ENCODE data around the gene P4HA3.

The P4HA3 gene

GRCh38 chr11:74318241-74318932 is 6.9 kb upstream of the P4HA3 start:
- DNase-seq (ENCODE audit: low read depth in 3 of 3) = no peak

DNA sequence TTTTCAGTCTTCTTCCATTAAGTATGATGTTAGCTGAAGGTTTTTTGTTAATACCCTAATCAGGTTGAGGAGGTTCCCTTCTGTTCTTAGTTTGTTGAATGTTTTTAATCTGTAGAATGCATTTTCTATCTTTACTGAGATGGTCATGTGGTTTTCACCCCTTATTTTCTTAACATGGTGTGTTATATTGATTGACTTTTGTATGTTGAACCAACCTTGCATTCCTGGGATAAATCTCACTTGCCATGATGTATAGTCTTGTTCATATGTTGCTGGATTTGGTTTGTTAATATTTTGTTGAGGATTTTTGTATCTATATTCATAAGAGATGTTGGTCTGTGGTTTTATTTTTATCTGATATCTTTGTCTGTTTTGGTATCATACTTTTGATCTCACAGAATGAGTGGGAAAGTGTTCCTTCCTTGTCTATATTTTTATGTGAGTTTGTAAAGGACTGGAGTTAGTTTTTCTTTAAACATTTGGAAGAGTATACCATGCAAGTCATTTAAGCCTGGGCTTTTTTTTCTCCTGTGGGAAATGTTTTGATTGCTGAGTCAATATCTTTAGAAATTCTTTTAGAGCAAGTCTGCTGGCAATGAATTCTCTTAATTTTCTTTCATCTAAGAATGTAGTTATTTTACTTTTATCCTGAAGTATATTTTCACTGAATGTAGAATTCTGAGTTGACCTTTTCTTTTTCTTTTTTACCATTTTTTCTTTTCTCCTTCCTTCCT is 5.5 kb upstream of the P4HA3 start:
- no peak for DNase-seq (ENCODE audit: low read depth in 3 of 3)

DNA sequence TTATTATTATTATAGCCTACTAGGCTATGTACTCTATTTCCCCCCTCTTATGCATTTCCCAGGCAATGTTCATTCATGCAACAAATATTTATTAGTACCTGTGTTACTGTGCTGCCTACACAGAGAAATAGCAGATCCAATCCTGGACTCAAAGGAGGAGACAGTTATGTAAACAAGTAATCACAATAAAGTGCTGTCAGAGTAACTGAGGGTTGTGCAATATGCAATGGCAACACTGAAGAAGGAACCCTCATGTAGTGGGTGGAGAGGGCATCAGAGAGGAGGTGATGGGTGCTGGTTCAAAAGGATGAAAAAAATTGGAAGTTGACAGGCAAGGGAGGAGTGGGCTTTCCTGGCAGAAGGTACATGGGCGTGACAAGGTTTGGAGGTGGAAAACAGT is 886 bp upstream of the P4HA3 start:
- no peak for DNase-seq (ENCODE audit: low read depth in 3 of 3)

- no peak for DNase-seq (ENCODE audit: low read depth in 3 of 3)
Measured at GRCh38 chr11:74310857-74311256, 583 bp downstream of the P4HA3 start.

GRCh38 chr11:74307434-74307833 is 4.0 kb downstream of the P4HA3 start:
- no peak for DNase-seq (ENCODE audit: low read depth in 3 of 3)

GRCh38 chr11:74306435-74307175 is 4.8 kb downstream of the P4HA3 start:
- DNase-seq (ENCODE audit: low read depth in 3 of 3) = no peak

GRCh38 chr11:74299015-74299414 is 12.4 kb downstream of the P4HA3 start:
- DNase-seq (ENCODE audit: low read depth in 3 of 3) = no peak

- DNase-seq (ENCODE audit: low read depth in 3 of 3) = no peak
Measured at GRCh38 chr11:74297484-74297883, 14.0 kb downstream of the P4HA3 start.

- DNase-seq (ENCODE audit: low read depth in 3 of 3) = no peak
Measured at GRCh38 chr11:74288911-74289310, 22.5 kb downstream of the P4HA3 start.

DNA sequence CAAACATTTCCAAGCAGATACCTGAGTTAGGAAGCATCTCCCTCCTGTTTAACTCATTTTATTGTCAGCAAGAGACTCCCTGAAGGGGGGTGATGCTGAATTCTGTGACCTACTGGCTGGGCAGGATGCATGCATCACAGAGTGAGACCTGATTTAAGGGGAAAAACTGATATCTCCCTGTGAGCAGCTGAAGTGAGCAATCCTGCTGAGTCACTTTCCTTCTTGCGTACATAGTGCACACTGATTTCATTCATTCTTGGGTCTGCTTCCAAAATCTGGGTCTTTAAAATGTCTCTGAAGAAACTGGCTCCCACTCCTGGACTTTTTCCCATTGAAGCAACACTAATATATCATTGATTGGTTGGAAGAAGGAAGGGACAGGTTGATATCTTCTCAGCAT is 23.3 kb downstream of the P4HA3 start:
- DNase-seq (ENCODE audit: low read depth in 3 of 3) = no peak

DNA sequence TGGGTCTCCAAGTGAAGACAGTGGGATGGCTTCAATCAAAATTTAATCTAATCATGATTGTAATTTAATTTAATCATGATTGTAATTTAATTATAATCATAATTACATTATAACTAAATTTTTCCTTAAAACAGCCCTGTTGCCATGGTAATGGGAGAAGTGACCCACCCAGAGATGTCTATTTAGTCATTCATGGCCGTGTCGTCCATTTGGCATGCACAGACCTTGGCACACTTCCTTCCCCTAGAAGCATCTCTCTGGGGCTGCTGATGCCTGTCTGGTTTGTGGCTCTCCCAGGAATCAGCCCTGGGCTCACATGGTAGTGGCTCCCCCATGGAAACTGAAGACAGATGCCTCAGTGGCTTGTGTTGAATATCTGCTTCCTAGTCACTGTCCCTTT is 27.0 kb downstream of the P4HA3 start:
- DNase-seq (ENCODE audit: low read depth in 3 of 3) = no peak

DNA sequence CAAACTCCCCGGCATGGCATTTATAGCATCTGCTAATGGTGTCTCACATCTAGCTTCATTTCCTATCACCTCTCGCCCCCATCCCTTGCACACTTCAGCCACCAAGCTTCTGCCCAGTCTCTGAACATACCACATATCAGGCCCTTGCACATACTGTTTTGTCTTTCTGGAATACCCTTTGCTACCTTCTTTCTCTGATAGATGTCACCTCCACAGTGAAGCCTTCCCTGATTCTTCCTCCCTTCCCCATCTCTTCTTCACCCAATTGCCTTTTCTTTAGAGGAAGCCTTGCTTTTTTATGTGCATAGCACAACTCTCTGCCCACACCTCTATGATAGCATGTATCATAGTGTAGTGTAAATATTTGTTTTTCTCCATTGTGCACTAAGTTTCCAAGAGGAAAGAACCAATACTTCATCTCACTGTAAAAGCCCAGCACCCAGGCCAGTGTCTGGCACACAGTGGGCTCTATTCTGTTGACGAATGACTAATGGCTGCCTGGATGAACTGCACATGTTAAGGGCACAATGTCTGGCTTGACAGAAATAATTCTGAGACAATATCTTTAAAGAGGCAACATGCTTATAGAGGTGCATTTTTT is 27.8 kb downstream of the P4HA3 start:
- DNase-seq (ENCODE audit: low read depth in 3 of 3) = no peak

GRCh38 chr11:74282914-74283371 is 28.5 kb downstream of the P4HA3 start:
- no peak for DNase-seq (ENCODE audit: low read depth in 3 of 3)

DNA sequence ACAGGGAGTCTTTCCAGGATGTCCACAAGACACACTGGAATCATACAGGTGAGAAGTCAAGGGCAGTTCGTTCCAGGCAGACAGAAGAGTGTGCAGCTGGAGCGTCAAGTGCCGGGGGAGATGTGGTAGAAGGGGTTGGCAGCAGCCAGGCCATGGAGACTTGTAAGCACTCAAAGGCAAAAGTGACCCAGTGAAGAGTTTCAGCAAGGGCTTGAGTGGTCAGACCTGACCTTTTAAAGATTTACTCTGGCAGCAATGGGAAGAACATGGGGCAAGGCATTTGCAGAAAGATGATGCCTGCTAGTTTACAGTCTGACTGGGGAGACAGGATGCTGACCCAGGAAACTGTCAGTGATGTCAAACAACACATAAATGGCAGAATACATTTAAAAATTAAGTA is 29.0 kb downstream of the P4HA3 start:
- DNase-seq (ENCODE audit: low read depth in 3 of 3) = no peak

DNA sequence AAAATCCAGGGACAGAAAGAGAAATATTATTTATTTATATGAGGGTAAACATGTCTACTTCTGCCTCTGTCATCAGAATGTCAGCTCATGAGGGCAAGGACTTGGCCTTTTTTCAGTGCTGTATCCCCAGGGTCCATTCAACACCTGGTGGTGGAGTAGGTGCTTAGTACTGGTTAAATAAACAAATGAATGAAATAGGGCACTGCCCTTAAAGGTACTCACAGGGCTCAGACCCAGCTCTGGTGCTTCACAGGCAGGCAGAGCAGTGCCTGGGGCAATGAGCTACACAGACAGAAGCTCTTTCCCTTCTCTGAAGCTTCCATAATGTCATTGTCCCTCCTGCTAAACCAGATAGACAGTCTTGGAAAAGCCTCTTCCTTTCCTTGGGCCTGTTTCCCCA is 30.9 kb downstream of the P4HA3 start:
- DNase-seq (ENCODE audit: low read depth in 3 of 3) = no peak

GRCh38 chr11:74279256-74279655 is 32.2 kb downstream of the P4HA3 start:
- DNase-seq (ENCODE audit: low read depth in 3 of 3) = no peak

DNA sequence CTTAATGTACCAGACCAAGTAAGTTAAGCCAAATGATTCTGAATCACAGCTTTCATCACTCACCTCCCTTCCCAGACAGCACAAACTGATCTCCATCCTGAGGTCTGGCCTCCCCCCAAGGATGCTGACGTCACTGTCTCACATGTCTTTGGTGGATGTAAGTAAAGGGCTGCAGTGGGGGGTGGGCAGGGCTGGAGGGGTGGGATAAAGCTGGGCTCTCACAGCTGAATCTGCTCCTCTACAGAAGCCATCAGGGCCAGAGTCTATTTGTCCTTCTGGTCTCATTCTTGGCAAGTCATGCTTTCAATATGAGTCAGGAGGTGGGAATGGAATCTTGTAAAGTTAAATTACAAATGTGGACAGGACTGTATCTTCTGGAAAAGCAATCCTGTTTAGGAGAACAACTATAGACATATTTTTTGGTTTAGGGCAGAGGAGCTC is 32.7 kb downstream of the P4HA3 start:
- DNase-seq (ENCODE audit: low read depth in 3 of 3) = no peak

- no peak for DNase-seq (ENCODE audit: low read depth in 3 of 3)
Measured at GRCh38 chr11:74278103-74278502, 33.3 kb downstream of the P4HA3 start.

- DNase-seq (ENCODE audit: low read depth in 3 of 3) = no peak
Measured at GRCh38 chr11:74276581-74276980, 34.9 kb downstream of the P4HA3 start.

DNA sequence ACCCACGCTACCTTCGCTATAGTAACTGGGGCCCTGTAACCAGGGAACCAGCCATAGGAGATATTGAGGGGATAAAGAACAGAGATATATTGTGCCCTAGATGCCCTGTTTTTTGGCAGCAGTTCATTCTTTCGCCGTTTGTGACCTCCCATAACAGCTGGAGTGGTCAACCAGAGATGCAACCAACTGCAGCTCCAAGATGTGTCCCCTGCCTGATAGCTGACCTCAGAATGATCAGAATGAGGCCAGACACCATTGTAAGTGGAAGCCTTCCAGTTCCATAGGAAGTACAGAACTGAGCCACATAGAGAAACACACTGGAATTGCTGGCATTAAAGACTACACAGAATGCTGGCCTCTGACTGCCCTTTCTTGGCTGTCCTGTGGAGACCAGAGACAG is 39.2 kb downstream of the P4HA3 start:
- no peak for DNase-seq (ENCODE audit: low read depth in 3 of 3)

- peak in 1 of 3 donors; percentile 8 for DNase-seq (ENCODE audit: low read depth in 3 of 3)
Measured at GRCh38 chr11:74269161-74269811, 42.2 kb downstream of the P4HA3 start.

DNA sequence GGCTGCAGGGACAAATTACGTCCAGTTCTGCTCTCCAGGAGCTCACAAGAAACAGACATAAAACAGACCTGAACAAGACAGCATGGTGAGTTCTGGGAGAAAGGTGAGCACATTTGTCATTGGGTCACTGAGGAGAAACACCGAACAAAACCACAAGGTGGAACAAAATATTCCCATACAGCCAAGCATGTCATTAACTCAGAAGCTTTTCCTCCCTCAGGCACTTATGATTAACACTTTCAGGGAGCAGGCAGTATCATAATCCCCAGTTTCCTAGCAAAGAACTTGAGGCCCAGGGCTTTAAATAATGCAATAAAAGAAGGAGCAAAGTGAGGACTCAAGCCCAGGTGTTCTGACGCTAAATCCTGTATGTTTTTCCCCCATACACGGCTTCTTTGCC is 43.0 kb downstream of the P4HA3 start:
- no peak for DNase-seq (ENCODE audit: low read depth in 3 of 3)

Measured in stimulated activated CD4-positive, alpha-beta T cell treated with anti-CD3 and anti-CD28 coated beads, TNF-alpha, amount 100 ng/mL, for 48 hours (primary cell).